ENCODE data around the gene PRKCE. TPM values are rescaled to one million over a fixed set of nuclear protein-coding genes. Genes with fewer than 3 reads are reported as not detected.

Gene PRKCE
- total RNA-seq, 2 donors from 2014 or later: 6.3 to 30.1 TPM

DNA sequence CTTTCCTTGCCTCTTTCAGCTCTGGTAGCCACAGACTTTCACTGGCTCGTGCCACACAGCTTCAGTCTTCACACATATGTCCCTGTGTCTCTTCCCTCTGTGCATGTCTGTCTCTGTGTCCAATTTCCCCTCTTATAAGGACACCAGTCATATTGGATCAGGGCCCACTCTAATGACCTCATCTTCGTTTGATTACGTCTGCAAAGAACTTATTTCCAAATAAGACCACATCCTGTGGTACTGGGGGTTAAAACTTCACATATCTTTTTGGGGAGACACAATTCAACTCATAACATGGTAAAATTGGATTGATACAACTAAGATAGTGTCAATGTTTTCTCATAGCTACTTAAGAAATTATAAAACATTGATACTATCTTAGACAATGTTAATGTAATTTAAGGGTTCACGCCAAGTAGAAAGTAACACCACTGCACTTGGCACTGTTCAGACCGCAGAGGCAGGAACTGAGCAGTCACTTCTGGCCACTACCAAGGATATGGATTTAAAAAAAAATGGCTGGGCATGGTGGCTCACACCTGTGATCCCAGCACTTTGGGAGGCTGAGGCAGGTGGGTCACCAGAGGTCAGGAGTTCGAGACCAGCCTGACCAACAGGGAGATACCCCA, 526.1 kb downstream of the PRKCE start:
- Mint-ChIP-seq H3K4me3 (no peak overlapping the region), H3K36me3 (no peaks in the 10 kb centered on the region), H3K9me3 (no peaks in the 10 kb centered on the region), H3K4me1 (ENCODE audit: low read depth in 2 of 2) (peaks cover 19 to 26% of the 10 kb centered on the region in 2 donors), H3K27ac (peak overlapping the region; percentile 50 to 95), H3K27me3 (no peaks in the 10 kb centered on the region)
- DNase-seq (ENCODE audit: low spot score): no peak
- peak; percentile 43 to 65 for ATAC-seq

DNA sequence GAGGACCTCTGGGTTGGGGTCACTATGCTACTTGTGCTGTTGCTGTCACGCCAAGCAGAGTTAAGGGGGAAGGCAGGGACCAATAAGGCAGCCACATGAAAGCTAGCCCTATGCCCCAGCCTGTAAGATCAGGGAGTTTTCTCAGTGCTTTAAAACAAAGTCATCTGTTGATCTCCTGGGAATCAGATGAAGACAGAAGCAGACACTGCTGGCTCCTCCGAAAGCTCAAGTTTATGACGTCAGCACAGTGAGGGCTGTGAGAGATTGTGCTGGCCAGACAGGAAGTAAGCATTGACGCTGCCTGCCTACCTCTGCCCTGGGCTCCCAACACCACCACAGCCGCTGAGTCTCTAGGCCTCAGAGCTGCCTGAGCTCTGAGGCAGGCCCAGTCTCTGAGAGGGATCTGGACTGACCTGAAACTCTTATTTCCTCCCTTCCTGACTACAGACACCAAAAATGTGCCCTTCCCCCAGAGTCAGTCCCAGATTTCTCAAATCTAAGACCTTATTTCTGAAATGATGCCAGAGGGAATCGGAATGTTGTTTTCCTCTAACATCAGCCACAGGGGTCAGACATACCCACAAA, 527.7 kb downstream of the PRKCE start:
- Mint-ChIP-seq H3K9me3 (no peaks in the 10 kb centered on the region), H3K36me3 (no peaks in the 10 kb centered on the region), H3K27ac (peak overlapping the region; percentile 80 to 95), H3K27me3 (no peaks in the 10 kb centered on the region), H3K4me1 (ENCODE audit: low read depth in 2 of 2) (peaks cover 19 to 29% of the 10 kb centered on the region in 2 donors), H3K4me3 (peak overlapping the region; percentile 26)
- peak; percentile 81 for DNase-seq (ENCODE audit: low spot score)
- ATAC-seq: peak; percentile 90 to 96

DNA sequence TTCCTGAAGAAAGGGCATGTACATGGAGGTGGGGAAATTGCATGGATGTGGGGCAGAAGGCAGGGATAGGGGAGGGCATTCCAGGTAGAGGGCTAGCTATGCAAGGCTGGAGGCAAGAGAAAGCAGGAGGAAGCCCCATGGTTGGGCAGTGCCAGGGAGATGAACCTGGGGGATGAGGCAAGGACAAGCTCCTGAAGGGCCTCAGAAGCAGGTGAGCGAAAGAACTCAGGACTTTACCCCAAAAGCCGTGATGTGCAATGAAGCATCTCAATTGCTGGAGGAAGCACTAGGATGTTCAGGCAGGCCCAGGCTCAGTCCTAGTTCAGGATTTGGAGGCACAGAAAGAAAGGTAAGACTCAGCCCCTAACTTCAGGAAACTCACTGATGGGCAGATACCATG, 528.7 kb downstream of the PRKCE start:
- no peaks in the 10 kb centered on the region for H3K36me3 Mint-ChIP-seq
- peak; percentile 28 for DNase-seq (ENCODE audit: low spot score)
- H3K27ac Mint-ChIP-seq: peak overlapping the region; percentile 80 to 95
- no peak overlapping the region for H3K4me3 Mint-ChIP-seq
- H3K9me3 Mint-ChIP-seq: no peaks in the 10 kb centered on the region
- peaks cover 19 to 29% of the 10 kb centered on the region in 2 donors for H3K4me1 Mint-ChIP-seq (ENCODE audit: low read depth in 2 of 2)
- no peaks in the 10 kb centered on the region for H3K27me3 Mint-ChIP-seq
- no peak for ATAC-seq

DNA sequence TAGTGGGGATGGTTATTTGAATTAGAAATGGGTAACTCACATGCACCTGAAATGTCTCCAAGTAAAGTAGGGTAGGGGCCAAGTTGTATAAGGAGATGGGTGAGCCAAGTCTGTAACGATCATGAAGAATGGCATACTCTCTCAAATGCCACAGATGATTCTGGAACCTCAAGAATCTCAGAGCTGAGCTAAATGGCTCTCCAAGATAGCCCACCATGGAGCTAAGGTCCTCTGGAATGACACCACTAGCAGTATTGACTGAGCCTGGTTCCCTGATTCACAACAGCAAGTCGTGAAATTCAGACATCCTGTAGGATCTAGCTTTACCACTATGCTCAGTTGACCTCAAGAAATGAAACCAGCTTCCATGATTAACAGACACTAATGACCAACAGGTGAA, 529.8 kb downstream of the PRKCE start:
- Mint-ChIP-seq H3K4me1 (ENCODE audit: low read depth in 2 of 2) (peaks cover 19 to 29% of the 10 kb centered on the region in 2 donors), H3K27ac (no peak overlapping the region), H3K4me3 (no peak overlapping the region), H3K27me3 (no peaks in the 10 kb centered on the region), H3K9me3 (no peaks in the 10 kb centered on the region), H3K36me3 (no peaks in the 10 kb centered on the region)
- ATAC-seq (no peak), DNase-seq (ENCODE audit: low spot score) (peak; percentile 10)

GRCh38 chr2:46181789-46182530, 530.5 kb downstream of the PRKCE start:
- Mint-ChIP-seq H3K4me3 (no peak overlapping the region), H3K36me3 (no peaks in the 10 kb centered on the region), H3K9me3 (no peaks in the 10 kb centered on the region), H3K27me3 (no peaks in the 10 kb centered on the region), H3K4me1 (ENCODE audit: low read depth in 2 of 2) (peaks cover 21 to 31% of the 10 kb centered on the region in 2 donors), H3K27ac (peak overlapping the region in 1 of 2 donors; percentile 62)
- peak; percentile 49 for DNase-seq (ENCODE audit: low spot score)
- no peak for ATAC-seq

GRCh38 chr2:46183426-46183825, 532.0 kb downstream of the PRKCE start:
- H3K4me1 Mint-ChIP-seq (ENCODE audit: low read depth in 2 of 2): peaks cover 21 to 30% of the 10 kb centered on the region in 2 donors
- ATAC-seq: no peak
- no peak for DNase-seq (ENCODE audit: low spot score)
- no peaks in the 10 kb centered on the region for H3K36me3 Mint-ChIP-seq
- no peaks in the 10 kb centered on the region for H3K27me3 Mint-ChIP-seq
- no peaks in the 10 kb centered on the region for H3K9me3 Mint-ChIP-seq
- no peak overlapping the region for H3K4me3 Mint-ChIP-seq
- peak overlapping the region in 1 of 2 donors; percentile 5 for H3K27ac Mint-ChIP-seq

- Mint-ChIP-seq H3K4me3 (no peak overlapping the region), H3K36me3 (no peaks in the 10 kb centered on the region), H3K27me3 (no peaks in the 10 kb centered on the region), H3K9me3 (no peaks in the 10 kb centered on the region), H3K4me1 (ENCODE audit: low read depth in 2 of 2) (peaks cover 10 to 22% of the 10 kb centered on the region in 2 donors), H3K27ac (peak overlapping the region in 1 of 2 donors; percentile 59)
- ATAC-seq (no peak), DNase-seq (ENCODE audit: low spot score) (no peak)
Observed at GRCh38 chr2:46184794-46185583, 533.5 kb downstream of the PRKCE start.

- H3K9me3 Mint-ChIP-seq: no peaks in the 10 kb centered on the region
- ATAC-seq (peak; percentile 84 to 93), DNase-seq (ENCODE audit: low spot score) (no peak)
- no peaks in the 10 kb centered on the region for H3K36me3 Mint-ChIP-seq
- peaks cover 10 to 19% of the 10 kb centered on the region in 2 donors for H3K4me1 Mint-ChIP-seq (ENCODE audit: low read depth in 2 of 2)
- no peaks in the 10 kb centered on the region for H3K27me3 Mint-ChIP-seq
- H3K27ac Mint-ChIP-seq: peak overlapping the region; percentile 94 to 97
- H3K4me3 Mint-ChIP-seq: peak overlapping the region; percentile 87
Observed at GRCh38 chr2:46187112-46187618, 535.7 kb downstream of the PRKCE start.

GRCh38 chr2:46188041-46188716, 536.7 kb downstream of the PRKCE start:
- Mint-ChIP-seq H3K27ac (peak overlapping the region; percentile 94 to 97), H3K4me3 (peak overlapping the region; percentile 20), H3K27me3 (no peaks in the 10 kb centered on the region), H3K36me3 (no peaks in the 10 kb centered on the region), H3K9me3 (no peaks in the 10 kb centered on the region), H3K4me1 (ENCODE audit: low read depth in 2 of 2) (peaks cover 10 to 13% of the 10 kb centered on the region in 2 donors)
- ATAC-seq (no peak), DNase-seq (ENCODE audit: low spot score) (no peak)

DNA sequence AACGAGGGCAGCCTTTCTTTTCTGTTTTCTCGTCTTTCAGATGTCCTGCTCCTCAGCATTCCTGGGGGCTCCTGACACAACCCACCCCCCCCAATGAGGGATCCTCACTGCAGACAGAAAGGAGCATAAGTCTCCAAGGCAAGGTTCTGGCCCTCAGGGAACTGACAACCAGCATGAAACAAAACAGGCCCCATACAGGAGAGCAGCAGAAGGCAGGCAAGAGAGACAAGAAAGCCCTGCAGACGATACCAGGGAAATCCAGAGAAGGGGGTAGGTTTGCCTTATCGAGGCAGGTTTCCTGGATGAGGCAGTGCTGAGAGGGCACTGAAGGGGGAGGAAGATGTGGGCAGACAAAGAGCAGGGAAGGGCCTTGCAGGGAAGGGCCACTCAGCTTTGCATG, 541.9 kb downstream of the PRKCE start:
- peaks cover 0 to 8% of the 10 kb centered on the region in 2 donors for H3K4me1 Mint-ChIP-seq (ENCODE audit: low read depth in 2 of 2)
- H3K9me3 Mint-ChIP-seq: no peaks in the 10 kb centered on the region
- DNase-seq (ENCODE audit: low spot score) (no peak), ATAC-seq (no peak)
- H3K27ac Mint-ChIP-seq: peak overlapping the region in 1 of 2 donors; percentile 18
- H3K36me3 Mint-ChIP-seq: no peaks in the 10 kb centered on the region
- no peaks in the 10 kb centered on the region for H3K27me3 Mint-ChIP-seq
- no peak overlapping the region for H3K4me3 Mint-ChIP-seq

- H3K9me3 Mint-ChIP-seq: no peaks in the 10 kb centered on the region
- H3K27ac Mint-ChIP-seq: no peak overlapping the region
- peaks cover 0 to 8% of the 10 kb centered on the region in 2 donors for H3K4me1 Mint-ChIP-seq (ENCODE audit: low read depth in 2 of 2)
- ATAC-seq: no peak
- no peaks in the 10 kb centered on the region for H3K36me3 Mint-ChIP-seq
- no peak overlapping the region for H3K4me3 Mint-ChIP-seq
- H3K27me3 Mint-ChIP-seq: no peaks in the 10 kb centered on the region
- no peak for DNase-seq (ENCODE audit: low spot score)
Observed at GRCh38 chr2:46193855-46194254, 542.4 kb downstream of the PRKCE start.

- ATAC-seq (no peak), DNase-seq (ENCODE audit: low spot score) (no peak)
- H3K4me3 Mint-ChIP-seq: no peak overlapping the region
- H3K9me3 Mint-ChIP-seq: no peaks in the 10 kb centered on the region
- H3K4me1 Mint-ChIP-seq (ENCODE audit: low read depth in 2 of 2): peaks cover 1 to 5% of the 10 kb centered on the region in 2 donors
- no peaks in the 10 kb centered on the region for H3K27me3 Mint-ChIP-seq
- H3K27ac Mint-ChIP-seq: no peak overlapping the region
- no peaks in the 10 kb centered on the region for H3K36me3 Mint-ChIP-seq
Observed at GRCh38 chr2:46194856-46195255, 543.4 kb downstream of the PRKCE start.

GRCh38 chr2:46195819-46196218, 544.3 kb downstream of the PRKCE start:
- ATAC-seq: no peak
- Mint-ChIP-seq H3K4me1 (ENCODE audit: low read depth in 2 of 2) (peaks cover 5 to 6% of the 10 kb centered on the region in 2 donors), H3K27ac (no peak overlapping the region)

More at GRCh38 chr2:46195819-46196218, 544.3 kb downstream of the PRKCE start:
- H3K4me3 Mint-ChIP-seq: no peak overlapping the region
- DNase-seq (ENCODE audit: low spot score): no peak
- H3K27me3 Mint-ChIP-seq: no peaks in the 10 kb centered on the region
- H3K36me3 Mint-ChIP-seq: no peaks in the 10 kb centered on the region
- no peaks in the 10 kb centered on the region for H3K9me3 Mint-ChIP-seq
